Kidney epithelial cell (primary cell): ENCODE data around the gene SORT1. TPM values are rescaled to one million over a fixed set of nuclear protein-coding genes. Genes with fewer than 3 reads are reported as not detected.

Experiments
- DNase-seq: peaks from one replicate; pipeline ENCODE4 v3.0.0-alpha.2; 2010; ENCODE audit warnings: low read depth
- H3K27me3 ChIP-seq: 2 replicates; pipeline ENCODE4 v1.6.0; 2011; ENCODE audit warnings: low read length; ENCODE audit not compliant: control insufficient read depth, insufficient read depth
- H3K36me3 ChIP-seq: 2 replicates; pipeline ENCODE4 v1.5.1; 2011; ENCODE audit warnings: low read length; ENCODE audit not compliant: control insufficient read depth, insufficient read depth
- H3K4me3 ChIP-seq: 2 replicates; pipeline ENCODE4 v1.5.1; 2011; ENCODE audit warnings: low read depth, mild to moderate bottlenecking, control low read depth, low read length
- total RNA-seq: library from RNA; depleted of rRNA; stranded (reverse); fragments of >200 nt; gene quantifications from 2 replicates; pipeline ENCODE4 v1.2.3, GENCODE V29; 2015
- TF ChIP-seq, protein P1 (sequence below): IDR thresholded peaks from 2 replicates; pipeline ENCODE4 v1.5.1; 2011; ENCODE audit warnings: mild to moderate bottlenecking, moderate library complexity, low read length, control low read depth, inconsistent platforms; ENCODE audit not compliant: insufficient read depth, poor library complexity, severe bottlenecking

Gene SORT1
- total RNA-seq, 1 donor from 2014 or later, result 65.2 TPM

DNA sequence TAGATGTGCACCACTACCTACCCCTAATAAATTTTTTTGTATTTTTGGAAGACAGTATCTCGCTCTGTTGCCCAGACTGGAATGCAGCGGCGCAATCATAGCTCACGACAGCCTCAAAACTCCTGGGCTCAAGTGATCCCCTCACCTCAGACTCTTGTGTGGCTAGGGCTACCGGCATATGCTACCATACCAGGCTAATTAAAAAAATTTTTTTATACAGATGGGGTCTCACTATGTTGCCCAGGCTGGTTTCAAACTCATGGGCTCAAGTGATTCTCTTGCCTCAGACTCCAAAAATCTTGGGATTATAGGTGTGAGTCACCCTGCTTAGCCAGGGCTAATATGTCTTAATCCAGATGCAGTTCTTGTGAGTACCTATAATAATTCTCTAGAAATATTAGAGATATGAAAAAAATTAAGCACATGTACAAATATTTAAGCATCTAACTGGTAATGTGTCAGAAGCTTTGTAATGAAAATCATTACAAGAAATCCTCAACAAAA, 9.5 kb downstream of the SORT1 start:
- TF ChIP-seq, protein P1, sequence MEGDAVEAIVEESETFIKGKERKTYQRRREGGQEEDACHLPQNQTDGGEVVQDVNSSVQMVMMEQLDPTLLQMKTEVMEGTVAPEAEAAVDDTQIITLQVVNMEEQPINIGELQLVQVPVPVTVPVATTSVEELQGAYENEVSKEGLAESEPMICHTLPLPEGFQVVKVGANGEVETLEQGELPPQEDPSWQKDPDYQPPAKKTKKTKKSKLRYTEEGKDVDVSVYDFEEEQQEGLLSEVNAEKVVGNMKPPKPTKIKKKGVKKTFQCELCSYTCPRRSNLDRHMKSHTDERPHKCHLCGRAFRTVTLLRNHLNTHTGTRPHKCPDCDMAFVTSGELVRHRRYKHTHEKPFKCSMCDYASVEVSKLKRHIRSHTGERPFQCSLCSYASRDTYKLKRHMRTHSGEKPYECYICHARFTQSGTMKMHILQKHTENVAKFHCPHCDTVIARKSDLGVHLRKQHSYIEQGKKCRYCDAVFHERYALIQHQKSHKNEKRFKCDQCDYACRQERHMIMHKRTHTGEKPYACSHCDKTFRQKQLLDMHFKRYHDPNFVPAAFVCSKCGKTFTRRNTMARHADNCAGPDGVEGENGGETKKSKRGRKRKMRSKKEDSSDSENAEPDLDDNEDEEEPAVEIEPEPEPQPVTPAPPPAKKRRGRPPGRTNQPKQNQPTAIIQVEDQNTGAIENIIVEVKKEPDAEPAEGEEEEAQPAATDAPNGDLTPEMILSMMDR, result no peak
- DNase-seq, result no peak
- Histone ChIP-seq H3K27me3 (no peaks in the 10 kb centered on the region), H3K4me3 (no peak overlapping the region), H3K36me3 (no peaks in the 10 kb centered on the region)

DNA sequence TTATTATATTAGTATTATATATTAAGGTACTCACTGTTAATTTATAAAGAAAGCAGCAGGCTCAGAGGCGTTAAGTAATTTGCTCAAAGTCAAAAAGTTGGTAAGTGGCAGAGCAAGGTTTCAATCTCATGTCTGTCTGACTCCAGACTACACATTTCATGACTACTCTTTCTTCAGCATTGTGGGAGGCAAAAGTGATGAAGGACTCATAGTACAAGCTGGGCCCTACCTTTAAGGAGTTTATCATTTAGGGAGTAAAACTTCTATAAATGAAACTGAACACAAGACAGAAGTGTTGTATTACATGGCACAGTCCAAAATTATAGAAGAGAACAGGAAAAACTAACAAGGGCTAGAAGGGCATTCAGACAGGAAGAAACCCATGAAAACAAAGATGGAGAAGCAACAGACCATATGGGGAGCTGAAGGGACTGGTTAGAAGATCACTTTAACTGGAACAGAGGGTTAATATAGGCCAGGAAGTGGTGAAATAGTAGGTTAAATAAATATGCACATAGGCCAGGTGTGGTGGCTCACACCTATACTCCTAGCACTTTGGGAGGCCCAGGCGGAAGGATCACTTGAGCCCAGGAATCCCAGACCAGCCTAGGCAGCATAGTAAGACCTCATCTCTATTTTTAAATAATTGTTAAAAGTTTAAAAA, 11.5 kb downstream of the SORT1 start:
- no peaks in the 10 kb centered on the region for H3K36me3 ChIP-seq
- H3K27me3 ChIP-seq, result no peaks in the 10 kb centered on the region
- DNase-seq, result no peak
- TF ChIP-seq, protein P1, result no peak
- no peak overlapping the region for H3K4me3 ChIP-seq

GRCh38 chr1:109385417-109385816, 12.3 kb downstream of the SORT1 start:
- H3K4me3 ChIP-seq, result no peak overlapping the region
- TF ChIP-seq, protein P1, result no peak
- DNase-seq, result no peak
- no peaks in the 10 kb centered on the region for H3K36me3 ChIP-seq
- no peaks in the 10 kb centered on the region for H3K27me3 ChIP-seq

GRCh38 chr1:109383854-109384253, 13.9 kb downstream of the SORT1 start:
- TF ChIP-seq, protein P1, result no peak
- Histone ChIP-seq H3K36me3 (no peaks in the 10 kb centered on the region), H3K27me3 (no peaks in the 10 kb centered on the region), H3K4me3 (no peak overlapping the region)
- no peak for DNase-seq

DNA sequence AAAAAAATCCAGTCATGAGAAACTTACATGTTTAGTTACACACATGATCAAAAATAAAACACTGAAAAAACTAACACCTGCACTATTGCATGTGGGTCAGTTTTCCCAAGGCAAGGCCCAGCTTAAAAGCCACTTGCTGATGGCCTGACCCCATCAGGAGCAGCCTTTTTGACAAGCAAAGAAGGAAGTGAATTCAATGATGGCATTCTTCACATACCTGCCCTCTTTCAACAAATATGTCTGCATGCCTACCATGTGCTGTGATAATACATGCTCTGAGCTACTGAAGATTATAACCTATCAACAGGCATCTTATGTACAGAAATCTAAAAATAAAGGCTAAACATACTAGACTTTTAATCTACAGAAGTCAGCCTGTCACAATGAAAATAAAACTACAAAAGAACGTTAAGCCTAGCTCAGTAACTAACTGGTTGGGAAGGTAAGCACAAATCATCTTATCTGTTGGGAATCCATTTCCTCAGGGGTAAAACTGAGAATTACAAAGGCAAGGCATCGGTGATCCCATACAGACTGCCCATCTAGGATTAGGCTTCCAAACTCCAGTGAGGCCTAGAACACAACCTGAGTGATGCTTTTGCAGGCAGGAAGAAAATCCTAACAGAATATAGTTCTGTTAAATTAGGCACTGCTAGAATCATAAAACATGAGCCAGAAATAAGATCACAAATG, 14.5 kb downstream of the SORT1 start:
- H3K27me3 ChIP-seq, result no peaks in the 10 kb centered on the region

More for the DNA sequence above, 14.5 kb downstream of the SORT1 start:
- no peak overlapping the region for H3K4me3 ChIP-seq
- no peak for DNase-seq
- no peaks in the 10 kb centered on the region for H3K36me3 ChIP-seq
- TF ChIP-seq, protein P1, result no peak
